UCSD-AML1 (cell line): ENCODE results near the gene CYBA.

Experiments
- DNase-seq: peaks from one replicate; lab custom pipeline; 2025; ENCODE audit not compliant: unreplicated experiment; lab: John Stamatoyannopoulos, UW

The CYBA gene

GRCh38 chr16:88631920-88632586, 18.8 kb downstream of the CYBA start:
- DNase-seq: no peak

GRCh38 chr16:88631384-88631783, 19.5 kb downstream of the CYBA start:
- DNase-seq: no peak

- no peak for DNase-seq
Observed at GRCh38 chr16:88630941-88631340, 19.9 kb downstream of the CYBA start.

- DNase-seq: no peak
Observed at GRCh38 chr16:88630433-88630832, 20.4 kb downstream of the CYBA start.

GRCh38 chr16:88629835-88630234, 21.0 kb downstream of the CYBA start:
- DNase-seq: no peak

GRCh38 chr16:88628512-88628974, 22.3 kb downstream of the CYBA start:
- peak; percentile 46 for DNase-seq

GRCh38 chr16:88627531-88628411, 23.1 kb downstream of the CYBA start:
- no peak for DNase-seq

- DNase-seq: no peak
Observed at GRCh38 chr16:88626646-88627045, 24.2 kb downstream of the CYBA start.

GRCh38 chr16:88624977-88625576, 25.8 kb downstream of the CYBA start:
- no peak for DNase-seq

- no peak for DNase-seq
Observed at GRCh38 chr16:88624481-88624880, 26.4 kb downstream of the CYBA start.

GRCh38 chr16:88623858-88624257, 27.0 kb downstream of the CYBA start:
- no peak for DNase-seq

GRCh38 chr16:88622866-88623265, 28.0 kb downstream of the CYBA start:
- no peak for DNase-seq

GRCh38 chr16:88622125-88622524, 28.7 kb downstream of the CYBA start:
- DNase-seq: no peak

- no peak for DNase-seq
Observed at GRCh38 chr16:88619859-88620815, 30.7 kb downstream of the CYBA start.

GRCh38 chr16:88618956-88619667, 31.7 kb downstream of the CYBA start:
- DNase-seq: no peak

GRCh38 chr16:88618182-88618955, 32.5 kb downstream of the CYBA start:
- DNase-seq: no peak

GRCh38 chr16:88617268-88618031, 33.4 kb downstream of the CYBA start:
- no peak for DNase-seq

GRCh38 chr16:88616736-88617135, 34.1 kb downstream of the CYBA start:
- no peak for DNase-seq

GRCh38 chr16:88616320-88616719, 34.5 kb downstream of the CYBA start:
- DNase-seq: no peak
